ENCODE data around the gene TRERF1.

GRCh38 chr6:42294759-42295158, 157.0 kb downstream of the TRERF1 start:
- TF ChIP-seq POLR2AphosphoS5 (IDR thresholded peaks at IDR 0.05; ENCODE audit: low read depth, low read length) (no peak), POLR2A (IDR thresholded peaks at IDR 0.05; ENCODE audit: control extremely low read depth in 1 of 2, low read depth in 2 of 2, low read length in 2 of 2) (no peak), SIX5 (IDR thresholded peaks at IDR 0.05; ENCODE audit: low read depth, low read length) (no peak), CEBPB (IDR thresholded peaks at IDR 0.05; ENCODE audit: low read depth, low read length) (no peak), CTCF (IDR thresholded peaks at IDR 0.05; ENCODE audit: control extremely low read depth in 1 of 3, insufficient read depth in 1 of 3, low read depth in 1 of 3, low read length in 3 of 3) (no peak), ATF2 (IDR thresholded peaks at IDR 0.05; ENCODE audit: low read length) (no peak), SP1 (IDR thresholded peaks at IDR 0.05; ENCODE audit: low read depth, low read length) (no peak), EZH2 (IDR thresholded peaks at IDR 0.05; ENCODE audit: low read depth, low read length, severe bottlenecking) (no peak), KDM5A (IDR thresholded peaks at IDR 0.05; ENCODE audit: low read length) (no peak), NRF1 (IDR thresholded peaks at IDR 0.05; ENCODE audit: low read depth, low read length) (no peak), RAD21 (IDR thresholded peaks at IDR 0.05 in 1 of 2, conservative IDR thresholded peaks at IDR 0.05 in 1 of 2; ENCODE audit: low read depth in 2 of 2, low read length in 2 of 2) (no peak)

Data from H1 (cell line).